ENCODE results near the gene COMMD10.
"Not testable (repeated sequence)": the region's sequence is repeated elsewhere in the genome, so short reads cannot be mapped to it uniquely, and the experiment has no call there.

COMMD10 gene

DNA sequence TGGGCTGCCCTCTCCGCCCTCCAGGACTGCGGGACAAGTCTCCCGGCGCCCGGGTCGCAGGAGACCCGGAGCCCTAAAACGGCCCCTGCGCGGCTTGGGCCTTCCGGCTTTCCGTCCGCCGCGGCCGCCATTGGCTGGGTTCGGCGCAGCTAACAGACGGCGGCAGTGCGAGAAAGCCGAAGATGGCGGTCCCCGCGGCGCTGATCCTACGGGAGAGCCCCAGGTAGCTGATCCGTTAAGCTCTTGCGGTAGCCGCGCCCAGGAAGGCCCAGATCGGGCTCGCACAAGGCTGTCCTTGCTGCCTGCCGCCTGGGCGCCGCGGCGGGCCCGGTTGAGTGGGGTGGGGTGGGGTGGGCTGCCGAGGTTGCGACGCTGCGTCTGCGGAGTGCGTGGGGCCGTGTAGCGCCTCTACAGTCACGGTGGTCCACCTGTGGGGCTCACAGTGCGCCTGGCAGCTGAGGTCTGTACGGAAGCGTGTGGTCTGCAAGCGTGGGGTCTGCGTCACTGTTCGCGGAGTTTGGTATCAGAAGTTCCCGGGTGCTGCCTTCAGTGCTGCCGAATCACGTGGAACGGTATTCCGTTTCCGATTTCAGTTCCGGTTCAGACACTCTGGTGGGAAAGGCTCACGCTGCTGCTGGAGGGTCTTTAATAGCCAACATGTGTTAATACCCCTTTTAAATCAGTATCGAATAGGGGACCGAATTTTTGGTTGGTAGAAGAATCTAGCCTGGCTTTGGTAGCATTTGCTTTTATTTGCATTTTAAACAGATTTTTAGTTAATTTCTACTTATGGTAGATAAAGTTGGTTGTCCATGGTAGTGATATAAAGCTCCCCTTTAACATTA, at the start of gene COMMD10:
Gene COMMD10 (plus strand): TSS at position 155 of the 845 bp plus-strand sequence.
- DNase-seq (ENCODE audit: low spot score), result peak; percentile 45

- DNase-seq (ENCODE audit: low spot score), result no peak
These were observed 49.7 kb upstream of the COMMD10 start for GRCh38 chr5:116035123-116035522.

DNA sequence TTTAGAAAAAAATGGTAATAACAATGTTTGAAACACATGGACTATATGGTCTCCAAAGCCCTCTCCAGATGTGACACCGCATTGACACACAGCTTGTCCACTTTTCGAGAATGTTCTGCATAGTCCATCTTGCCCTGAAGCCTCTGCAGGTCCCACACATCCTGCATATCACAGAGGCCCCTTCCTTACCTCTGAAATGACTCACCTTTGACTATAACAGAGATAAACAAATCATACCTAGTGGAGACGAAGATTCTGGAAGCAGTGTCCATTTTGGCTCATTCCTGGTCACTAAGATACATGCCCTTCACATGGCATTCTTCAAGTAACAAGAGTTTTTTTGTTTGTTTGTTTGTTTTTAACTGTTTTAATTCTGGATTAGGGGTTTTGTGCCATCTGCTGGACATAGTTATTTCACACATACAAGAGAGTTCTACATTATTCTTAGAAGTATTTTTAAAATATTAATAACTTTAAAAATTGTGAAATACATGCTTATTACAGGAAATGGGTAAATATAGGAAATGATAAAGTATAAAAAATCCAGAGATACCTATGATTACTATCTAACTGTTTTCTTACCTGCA, 47.5 kb upstream of the COMMD10 start:
- DNase-seq (ENCODE audit: low spot score), result no peak

DNA sequence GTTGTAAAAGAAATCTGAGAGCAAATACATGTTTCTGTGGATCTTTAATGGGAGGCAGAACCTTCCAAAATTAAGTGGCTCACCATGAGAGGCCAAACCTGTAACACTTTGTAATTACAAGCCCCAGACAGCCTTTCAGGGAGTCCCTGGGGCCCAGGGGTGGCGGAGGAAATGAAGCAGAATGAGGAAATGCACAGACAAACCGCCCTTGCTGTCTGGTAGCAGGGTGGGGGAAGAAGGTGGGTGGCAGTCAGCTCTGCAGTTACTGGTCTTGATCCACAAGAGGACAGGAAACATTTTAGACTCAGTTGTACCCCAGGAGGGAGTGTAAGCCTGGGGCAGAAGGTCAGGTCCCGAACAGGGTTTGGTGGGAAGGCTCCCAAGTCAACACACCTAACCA, 46.0 kb upstream of the COMMD10 start:
- no peak for DNase-seq (ENCODE audit: low spot score)

- no peak for DNase-seq (ENCODE audit: low spot score)
These were observed 42.5 kb upstream of the COMMD10 start for GRCh38 chr5:116042375-116042774.

GRCh38 chr5:116044073-116044472, 40.8 kb upstream of the COMMD10 start:
- no peak for DNase-seq (ENCODE audit: low spot score)

GRCh38 chr5:116045821-116046220, 39.0 kb upstream of the COMMD10 start:
- no peak for DNase-seq (ENCODE audit: low spot score)

DNA sequence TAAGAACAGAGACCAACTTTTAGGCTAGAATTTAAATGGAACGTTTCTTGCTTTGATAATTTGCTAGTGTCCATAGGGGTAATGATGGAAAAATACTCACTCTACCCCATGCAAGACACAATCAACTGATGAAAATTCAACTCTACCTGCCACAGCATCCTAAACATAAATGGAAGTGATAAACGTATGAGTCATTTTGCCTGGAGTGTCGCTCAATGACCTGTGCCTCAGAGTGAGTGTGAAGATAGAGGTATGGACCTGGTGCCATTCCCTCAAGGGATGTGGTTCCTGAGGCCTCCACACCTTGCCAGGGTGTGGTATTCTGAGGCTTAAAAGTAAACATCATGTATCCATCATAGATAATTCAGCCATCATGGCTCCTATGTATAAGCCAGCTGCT, 38.6 kb upstream of the COMMD10 start:
- no peak for DNase-seq (ENCODE audit: low spot score)

DNA sequence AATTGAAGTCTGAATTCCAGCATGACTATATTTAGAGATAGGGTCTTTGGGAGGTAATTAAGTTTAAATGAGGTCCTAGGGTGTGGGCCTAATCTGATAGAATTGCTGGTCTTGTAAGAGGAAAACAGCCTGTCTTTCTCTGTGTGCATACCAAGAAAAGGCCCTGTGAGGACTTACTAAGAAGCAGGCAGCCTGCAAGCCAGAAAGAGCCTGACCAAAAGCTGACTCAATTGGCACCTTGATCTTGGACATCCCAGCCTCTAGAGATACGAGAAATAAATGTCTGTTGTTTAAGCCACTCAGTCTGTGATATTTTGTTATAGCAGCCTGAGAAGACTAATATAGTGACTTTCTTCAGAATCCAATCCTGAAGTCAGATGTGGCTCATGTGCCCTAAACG, 38.0 kb upstream of the COMMD10 start:
- DNase-seq (ENCODE audit: low spot score), result no peak

GRCh38 chr5:116058346-116058936, 26.4 kb upstream of the COMMD10 start:
- DNase-seq (ENCODE audit: low spot score), result no peak

GRCh38 chr5:116062352-116062751, 22.5 kb upstream of the COMMD10 start:
- no peak for DNase-seq (ENCODE audit: low spot score)

DNA sequence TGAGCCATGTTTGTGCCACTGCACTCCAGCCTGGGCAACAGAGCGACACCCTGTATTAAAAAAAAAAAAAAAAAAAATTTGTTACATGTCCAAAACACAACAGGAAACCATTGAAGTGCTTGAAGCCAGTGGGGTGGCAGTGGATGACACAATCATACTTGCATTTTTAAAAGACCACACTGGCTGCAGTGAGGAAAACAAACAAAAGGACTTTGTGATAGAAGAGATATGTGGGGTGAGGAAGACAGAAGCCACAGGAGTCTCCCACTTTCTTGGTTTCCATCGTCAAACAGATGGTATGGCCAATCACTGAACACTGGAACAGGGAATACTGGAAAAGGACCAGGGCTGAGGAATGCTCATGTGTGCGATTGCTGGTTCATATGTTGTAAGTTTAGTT, 20.9 kb upstream of the COMMD10 start:
- DNase-seq (ENCODE audit: low spot score), result no peak

DNA sequence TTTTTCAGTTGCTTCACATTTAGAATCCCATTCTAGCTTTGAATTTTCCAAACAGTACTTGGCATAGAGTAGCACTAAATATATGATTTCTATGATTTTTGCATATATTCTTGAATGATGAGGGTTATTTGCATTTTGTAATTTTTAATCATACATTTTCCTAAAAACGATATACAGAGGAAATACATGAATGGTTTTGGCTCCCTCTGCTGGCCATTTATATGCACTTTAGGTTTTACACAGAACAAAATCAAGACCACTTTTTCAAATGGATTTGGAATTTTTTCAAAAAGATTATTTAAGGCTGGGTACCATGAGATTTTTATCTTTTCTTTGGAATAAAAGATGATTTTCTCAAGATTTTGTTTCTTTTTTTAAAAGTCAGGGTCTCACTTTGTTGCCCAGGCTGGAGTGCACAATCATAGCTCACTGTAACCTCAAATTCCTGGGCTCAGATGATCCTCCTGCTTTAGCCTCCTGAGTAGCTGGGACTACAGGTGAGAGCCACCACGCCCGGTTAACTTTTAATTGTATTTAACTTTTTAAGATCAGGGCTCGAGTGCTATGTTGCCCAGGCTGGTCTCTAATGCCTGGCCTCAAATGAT, 16.7 kb upstream of the COMMD10 start:
- peak; percentile 53 for DNase-seq (ENCODE audit: low spot score)

DNA sequence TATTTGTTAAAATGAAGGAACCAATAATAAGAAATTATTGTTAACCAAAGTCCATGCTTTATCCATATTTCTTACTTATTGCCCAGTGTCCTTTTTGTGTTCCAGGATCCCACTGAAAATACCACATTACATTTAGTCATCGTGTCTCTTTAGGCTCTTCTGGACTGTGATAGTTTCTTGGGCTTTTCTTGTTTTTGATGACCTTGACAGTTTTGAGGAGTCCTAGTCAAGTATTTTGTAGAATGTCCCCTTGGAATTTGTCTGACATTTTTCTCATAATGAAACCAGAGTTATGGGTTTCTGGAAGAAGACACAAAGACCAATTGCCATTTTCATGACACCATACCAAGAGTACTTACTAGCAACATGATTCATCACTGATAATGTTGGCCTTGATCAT, 13.6 kb upstream of the COMMD10 start:
- DNase-seq (ENCODE audit: low spot score), result no peak

DNA sequence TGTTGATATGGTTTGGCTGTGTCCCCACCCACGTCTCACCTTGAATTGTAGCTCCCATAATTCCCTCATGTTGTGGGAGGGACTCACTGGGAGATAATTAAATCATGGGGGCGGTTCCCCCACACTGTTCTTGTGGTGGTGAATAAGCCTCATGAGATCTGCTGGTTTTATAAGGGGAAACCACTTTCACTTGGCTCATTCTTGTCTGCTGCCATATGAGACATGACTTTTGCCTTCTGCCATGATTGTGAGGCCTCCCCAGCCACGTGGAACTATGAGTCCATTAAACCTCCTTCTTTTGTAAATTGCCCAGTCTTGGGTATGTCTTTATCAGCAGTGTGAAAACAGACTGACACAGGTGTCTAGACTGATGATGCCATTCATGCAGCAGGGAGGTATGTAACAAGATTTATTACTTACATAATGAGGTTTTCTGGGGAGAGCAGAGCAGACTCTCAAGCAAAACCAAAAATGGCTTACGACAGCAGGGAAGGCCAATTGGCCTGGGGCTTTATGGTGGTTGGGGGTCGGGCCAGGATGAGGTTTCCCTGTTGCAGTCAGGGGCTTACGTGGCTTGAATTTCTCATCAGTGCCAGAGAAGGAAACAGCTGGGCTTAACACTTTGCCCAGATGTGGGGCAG, 9.5 kb upstream of the COMMD10 start:
- DNase-seq (ENCODE audit: low spot score), result no peak

- no peak for DNase-seq (ENCODE audit: low spot score)
These were observed 8.3 kb upstream of the COMMD10 start for GRCh38 chr5:116076496-116076895.

GRCh38 chr5:116078199-116078598, 6.6 kb upstream of the COMMD10 start:
- no peak for DNase-seq (ENCODE audit: low spot score)

GRCh38 chr5:116084287-116084691, 536 bp upstream of the COMMD10 start:
- no peak for DNase-seq (ENCODE audit: low spot score)

DNA sequence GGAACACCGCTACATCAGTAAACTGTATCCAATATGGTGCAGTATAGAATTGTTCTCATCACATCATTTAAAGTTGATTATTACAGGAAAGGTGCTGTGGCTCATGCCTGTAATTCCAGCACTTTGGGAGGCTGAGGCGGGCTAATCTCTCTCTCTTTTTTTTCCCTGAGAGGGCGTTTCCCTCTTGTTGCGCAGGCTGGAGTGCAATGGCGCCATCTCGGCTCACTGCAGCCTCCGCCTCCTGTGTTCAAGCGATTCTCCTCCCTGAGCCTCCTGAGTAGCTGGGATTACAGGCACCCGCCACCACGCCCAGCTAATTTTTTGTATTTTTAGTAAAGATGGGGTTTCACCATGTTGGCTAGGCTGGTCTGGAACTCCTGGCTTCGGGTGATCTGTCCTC, 1.5 kb downstream of the COMMD10 start:
- not testable (repeated sequence) for DNase-seq (ENCODE audit: low spot score)

GRCh38 chr5:116088062-116088461, 3.2 kb downstream of the COMMD10 start:
- DNase-seq (ENCODE audit: low spot score), result no peak

GRCh38 chr5:116090302-116090701, 5.5 kb downstream of the COMMD10 start:
- no peak for DNase-seq (ENCODE audit: low spot score)

DNA sequence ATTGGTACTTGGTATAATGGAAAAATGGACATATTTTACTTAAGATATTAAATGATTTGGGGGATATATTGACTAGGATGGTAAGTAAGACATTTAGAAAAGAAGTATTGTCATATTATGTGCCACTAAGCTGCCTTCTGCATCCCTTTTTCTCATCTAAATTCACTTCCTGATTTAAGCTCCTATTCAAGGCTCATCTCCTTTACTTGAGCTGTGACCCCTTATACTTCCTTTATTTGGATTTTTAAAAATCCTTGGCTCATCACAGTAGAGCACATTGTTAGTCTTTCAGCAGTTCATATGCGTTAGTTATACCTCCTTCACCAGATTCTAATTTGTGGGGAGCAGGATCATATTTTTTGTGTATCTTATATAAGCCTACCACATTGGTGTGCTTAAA, 6.6 kb downstream of the COMMD10 start:
- no peak for DNase-seq (ENCODE audit: low spot score)

All from hematopoietic multipotent progenitor cell treated with erythropoietin and hydrocortisone succinate and interleukin-3 and kit ligand, for 17 days (in vitro differentiated cells).